HEK293 (cell line): ENCODE measurements around the gene TNP2.
A peak's percentile ranks its signal among the peaks of the same experiment; 100 is the strongest.

Experiments used
- BCL6B ChIP-seq: fragments of 450-650 bp; formaldehyde crosslinking; IDR thresholded peaks from 2 replicates; pipeline ENCODE4 v1.5.1; 2017; ENCODE audit warnings: missing biosample characterization, missing genetic modification characterization
- HOXD13 ChIP-seq: sonication (generic); formaldehyde crosslinking; IDR thresholded peaks from 2 replicates; pipeline ENCODE4 v1.8.0; 2022; ENCODE audit warnings: missing genetic modification reagents, borderline replicate concordance
- INSM2 ChIP-seq: fragments of 450-650 bp; formaldehyde crosslinking; IDR thresholded peaks from 2 replicates; pipeline ENCODE4 v1.5.1; 2016; ENCODE audit warnings: missing biosample characterization, missing genetic modification characterization
- KLF1 ChIP-seq: fragments of 450-650 bp; formaldehyde crosslinking; IDR thresholded peaks from 2 replicates; pipeline ENCODE4 v1.5.1; 2016; ENCODE audit warnings: missing biosample characterization, missing genetic modification characterization
- KLF16 ChIP-seq: fragments of 450-650 bp; formaldehyde crosslinking; IDR thresholded peaks from 2 replicates; pipeline ENCODE4 v1.5.1; 2017; ENCODE audit warnings: missing biosample characterization, missing genetic modification characterization
- PATZ1 ChIP-seq: fragments of 450-650 bp; formaldehyde crosslinking; IDR thresholded peaks from 2 replicates; pipeline ENCODE4 v1.5.1; 2016; ENCODE audit warnings: missing biosample characterization, missing genetic modification characterization
- RBAK ChIP-seq: fragments of 450-650 bp; formaldehyde crosslinking; IDR thresholded peaks from 2 replicates; pipeline ENCODE4 v1.5.1; 2016; ENCODE audit warnings: missing biosample characterization, missing genetic modification characterization
- SALL2 ChIP-seq: fragments of 450-650 bp; formaldehyde crosslinking; IDR thresholded peaks from 2 replicates; pipeline ENCODE4 v1.5.0; 2017; ENCODE audit warnings: missing biosample characterization, mild to moderate bottlenecking, missing genetic modification characterization, borderline replicate concordance
- SCRT2 ChIP-seq: fragments of 450-650 bp; formaldehyde crosslinking; IDR thresholded peaks from 2 replicates; pipeline ENCODE4 v1.5.1; 2016; ENCODE audit warnings: missing biosample characterization, missing genetic modification characterization
- ZNF140 ChIP-seq: fragments of 450-650 bp; formaldehyde crosslinking; IDR thresholded peaks from 2 replicates; pipeline ENCODE4 v1.5.1; 2016; ENCODE audit warnings: missing biosample characterization, missing genetic modification characterization
- ZNF16 ChIP-seq: fragments of 450-650 bp; formaldehyde crosslinking; IDR thresholded peaks from 2 replicates; pipeline ENCODE4 v1.5.1; 2016; ENCODE audit warnings: low read depth, missing biosample characterization, missing genetic modification characterization
- ZNF23 ChIP-seq: fragments of 450-650 bp; formaldehyde crosslinking; IDR thresholded peaks from 2 replicates; pipeline ENCODE4 v1.5.1; 2016; ENCODE audit warnings: missing biosample characterization, missing genetic modification characterization, borderline replicate concordance
- ZNF24 ChIP-seq: fragments of 450-650 bp; formaldehyde crosslinking; IDR thresholded peaks from 2 replicates; pipeline ENCODE4 v1.5.1; 2016; ENCODE audit warnings: missing biosample characterization, missing genetic modification characterization
- ZNF248 ChIP-seq: fragments of 450-650 bp; formaldehyde crosslinking; IDR thresholded peaks from 2 replicates; pipeline ENCODE4 v1.5.1; 2017; ENCODE audit warnings: missing biosample characterization, missing genetic modification characterization
- ZNF274 ChIP-seq, 2 experiments: fragments of 200-500 bp in 1 of 2; fragments of 450-650 bp in 1 of 2; sonication (Bioruptor generic) in 1 of 2; formaldehyde crosslinking in 1 of 2; IDR thresholded peaks; 2 replicates each; pipeline versions ENCODE4 v1.5.1 to v1.6.1; 2014 to 2016; ENCODE audit warnings: borderline replicate concordance in 1 of 2, inconsistent platforms in 1 of 2, low read length in 1 of 2, missing biosample characterization in 1 of 2, missing genetic modification characterization in 1 of 2
- ZNF311 ChIP-seq: fragments of 450-650 bp; formaldehyde crosslinking; IDR thresholded peaks from 2 replicates; pipeline ENCODE4 v1.5.1; 2017; ENCODE audit warnings: missing biosample characterization, missing genetic modification characterization, borderline replicate concordance
- ZNF366 ChIP-seq: fragments of 450-650 bp; formaldehyde crosslinking; conservative IDR thresholded peaks from 2 replicates; pipeline ENCODE4 v1.5.1; 2016; ENCODE audit warnings: missing biosample characterization, missing genetic modification characterization
- ZNF391 ChIP-seq: fragments of 450-650 bp; formaldehyde crosslinking; IDR thresholded peaks from 2 replicates; pipeline ENCODE4 v1.5.1; 2016; ENCODE audit warnings: low read depth, missing biosample characterization, missing genetic modification characterization, borderline replicate concordance
- ZNF416 ChIP-seq: fragments of 450-650 bp; formaldehyde crosslinking; IDR thresholded peaks from 2 replicates; pipeline ENCODE4 v1.5.1; 2016; ENCODE audit warnings: missing biosample characterization, missing genetic modification characterization
- ZNF433 ChIP-seq: fragments of 450-650 bp; formaldehyde crosslinking; IDR thresholded peaks from 2 replicates; pipeline ENCODE4 v1.5.1; 2016; ENCODE audit warnings: missing biosample characterization, missing genetic modification characterization, low read depth
- ZNF530 ChIP-seq: fragments of 450-650 bp; formaldehyde crosslinking; IDR thresholded peaks from 2 replicates; pipeline ENCODE4 v1.5.1; 2016; ENCODE audit warnings: low read depth, missing biosample characterization, missing genetic modification characterization
- ZNF561 ChIP-seq: fragments of 450-650 bp; IDR thresholded peaks from 2 replicates; pipeline ENCODE4 v1.5.1; 2018; ENCODE audit warnings: missing biosample characterization, missing genetic modification characterization, borderline replicate concordance
- ZNF792 ChIP-seq: fragments of 450-650 bp; formaldehyde crosslinking; IDR thresholded peaks from 2 replicates; pipeline ENCODE4 v1.5.1; 2016; ENCODE audit warnings: missing biosample characterization, missing genetic modification characterization
- ZSCAN30 ChIP-seq: fragments of 450-650 bp; IDR thresholded peaks from 2 replicates; pipeline ENCODE4 v1.5.1; 2018; ENCODE audit warnings: missing biosample characterization, mild to moderate bottlenecking, missing genetic modification characterization, moderate library complexity
- TF ChIP-seq, protein P1 (sequence below): fragments of 450-650 bp; formaldehyde crosslinking; IDR thresholded peaks from 2 replicates; pipeline ENCODE4 v1.5.1; 2016; ENCODE audit warnings: missing biosample characterization, missing genetic modification characterization
- TF ChIP-seq, protein P2 (sequence below): fragments of 450-650 bp; formaldehyde crosslinking; IDR thresholded peaks from 2 replicates; pipeline ENCODE4 v1.5.1; 2017; ENCODE audit warnings: missing biosample characterization, missing genetic modification characterization
- TF ChIP-seq, protein P3 (sequence below): IDR thresholded peaks from 2 replicates; pipeline ENCODE4 v1.6.1; 2011; ENCODE audit warnings: mild to moderate bottlenecking, low read depth, low read length, borderline replicate concordance
- TF ChIP-seq, protein P4 (sequence below): fragments of 450-650 bp; formaldehyde crosslinking; IDR thresholded peaks from 2 replicates; pipeline ENCODE4 v1.5.1; 2017; ENCODE audit warnings: missing biosample characterization, missing genetic modification characterization

The TNP2 gene

DNA sequence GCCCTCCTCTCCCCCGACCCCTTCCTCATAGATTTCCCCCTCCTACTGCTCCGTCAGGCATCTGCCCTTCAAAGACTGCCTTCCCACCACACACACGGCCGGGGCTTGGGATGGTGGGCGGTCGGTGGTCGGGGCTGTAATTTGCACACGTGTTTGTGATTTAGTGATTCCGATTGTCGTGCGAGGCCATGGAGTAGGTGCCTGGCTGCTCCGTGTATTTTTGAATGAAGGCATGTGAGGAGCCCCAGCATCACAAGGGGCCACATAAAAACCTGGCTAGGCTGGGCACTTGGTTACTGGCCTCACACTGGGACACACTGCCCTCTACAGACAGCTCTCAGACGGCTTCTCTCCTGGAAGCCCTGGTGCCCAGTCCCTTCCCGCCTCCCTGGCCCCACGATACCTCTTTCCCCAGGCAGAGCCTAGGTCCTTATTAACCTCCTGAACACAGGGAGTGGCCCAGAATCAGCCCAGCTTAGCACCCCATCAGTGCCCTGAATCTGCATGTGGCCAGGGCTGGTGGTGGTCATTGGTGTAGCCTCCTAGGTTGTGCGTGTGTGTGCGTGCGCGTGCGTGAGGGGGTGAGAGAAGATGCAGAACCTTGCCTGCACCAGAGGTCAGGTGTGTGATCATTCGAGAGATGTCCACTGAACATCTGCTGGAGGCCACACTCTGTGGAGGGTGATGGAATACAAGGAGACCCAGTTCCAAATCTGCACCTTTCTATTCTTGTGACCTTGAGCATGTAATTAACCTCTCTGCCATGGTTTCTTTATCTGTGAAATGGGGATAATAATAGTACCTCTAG lies 11.8 kb downstream of the TNP2 start (continued):
- TF ChIP-seq SCRT2 (tag by site-specific recombination) (no peak), ZNF561 (tag by site-specific recombination) (peak; percentile 30; the same call in 1 of the 2 replicates), ZSCAN30 (tag by site-specific recombination) (peak; percentile 65; the same call in 1 of the 2 replicates), ZNF274 (IDR thresholded peaks at IDR 0.05; ENCODE audit: low read length) (no peak), ZNF274 (tag by site-specific recombination; IDR thresholded peaks at IDR 0.05; ENCODE audit: borderline replicate concordance) (no peak), PATZ1 (tag by site-specific recombination) (peak; percentile 14; the same call in 1 of the 2 replicates), ZNF248 (tag by site-specific recombination) (no peak), SALL2 (tag by site-specific recombination) (no peak), ZNF792 (tag by site-specific recombination) (no peak), KLF1 (tag by site-specific recombination) (no peak), ZNF140 (tag by site-specific recombination) (no peak), HOXD13 (CRISPR knock-in tag) (no peak), ZNF24 (tag by site-specific recombination) (peak; percentile 37; the same call in 1 of the 2 replicates), ZNF530 (no peak), KLF16 (tag by site-specific recombination) (no peak), ZNF311 (tag by site-specific recombination) (no peak), ZNF416 (no peak), INSM2 (tag by site-specific recombination) (no peak), ZNF23 (tag by site-specific recombination) (no peak), RBAK (tag by site-specific recombination) (no peak), BCL6B (no peak), ZNF366 (tag by site-specific recombination) (0 out of 2 replicates have a peak, but pooled peaks have one; percentile 19), ZNF433 (tag by site-specific recombination) (no peak), ZNF391 (tag by site-specific recombination) (no peak), ZNF16 (tag by site-specific recombination) (no peak)
- TF ChIP-seq, protein P1, sequence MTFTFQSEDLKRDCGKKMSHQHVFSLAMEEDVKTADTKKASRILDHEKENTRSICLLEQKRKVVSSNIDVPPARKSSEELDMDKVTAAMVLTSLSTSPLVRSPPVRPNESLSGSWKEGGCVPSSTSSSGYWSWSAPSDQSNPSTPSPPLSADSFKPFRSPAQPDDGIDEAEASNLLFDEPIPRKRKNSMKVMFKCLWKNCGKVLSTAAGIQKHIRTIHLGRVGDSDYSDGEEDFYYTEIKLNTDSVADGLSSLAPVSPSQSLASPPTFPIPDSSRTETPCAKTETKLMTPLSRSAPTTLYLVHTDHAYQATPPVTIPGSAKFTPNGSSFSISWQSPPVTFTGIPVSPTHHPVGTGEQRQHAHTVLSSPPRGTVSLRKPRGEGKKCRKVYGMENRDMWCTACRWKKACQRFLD, result no peak
- TF ChIP-seq, protein P2, sequence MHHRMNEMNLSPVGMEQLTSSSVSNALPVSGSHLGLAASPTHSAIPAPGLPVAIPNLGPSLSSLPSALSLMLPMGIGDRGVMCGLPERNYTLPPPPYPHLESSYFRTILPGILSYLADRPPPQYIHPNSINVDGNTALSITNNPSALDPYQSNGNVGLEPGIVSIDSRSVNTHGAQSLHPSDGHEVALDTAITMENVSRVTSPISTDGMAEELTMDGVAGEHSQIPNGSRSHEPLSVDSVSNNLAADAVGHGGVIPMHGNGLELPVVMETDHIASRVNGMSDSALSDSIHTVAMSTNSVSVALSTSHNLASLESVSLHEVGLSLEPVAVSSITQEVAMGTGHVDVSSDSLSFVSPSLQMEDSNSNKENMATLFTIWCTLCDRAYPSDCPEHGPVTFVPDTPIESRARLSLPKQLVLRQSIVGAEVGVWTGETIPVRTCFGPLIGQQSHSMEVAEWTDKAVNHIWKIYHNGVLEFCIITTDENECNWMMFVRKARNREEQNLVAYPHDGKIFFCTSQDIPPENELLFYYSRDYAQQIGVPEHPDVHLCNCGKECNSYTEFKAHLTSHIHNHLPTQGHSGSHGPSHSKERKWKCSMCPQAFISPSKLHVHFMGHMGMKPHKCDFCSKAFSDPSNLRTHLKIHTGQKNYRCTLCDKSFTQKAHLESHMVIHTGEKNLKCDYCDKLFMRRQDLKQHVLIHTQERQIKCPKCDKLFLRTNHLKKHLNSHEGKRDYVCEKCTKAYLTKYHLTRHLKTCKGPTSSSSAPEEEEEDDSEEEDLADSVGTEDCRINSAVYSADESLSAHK, result no peak
- TF ChIP-seq, protein P3, sequence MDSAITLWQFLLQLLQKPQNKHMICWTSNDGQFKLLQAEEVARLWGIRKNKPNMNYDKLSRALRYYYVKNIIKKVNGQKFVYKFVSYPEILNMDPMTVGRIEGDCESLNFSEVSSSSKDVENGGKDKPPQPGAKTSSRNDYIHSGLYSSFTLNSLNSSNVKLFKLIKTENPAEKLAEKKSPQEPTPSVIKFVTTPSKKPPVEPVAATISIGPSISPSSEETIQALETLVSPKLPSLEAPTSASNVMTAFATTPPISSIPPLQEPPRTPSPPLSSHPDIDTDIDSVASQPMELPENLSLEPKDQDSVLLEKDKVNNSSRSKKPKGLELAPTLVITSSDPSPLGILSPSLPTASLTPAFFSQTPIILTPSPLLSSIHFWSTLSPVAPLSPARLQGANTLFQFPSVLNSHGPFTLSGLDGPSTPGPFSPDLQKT, result no peak
- TF ChIP-seq, protein P4, sequence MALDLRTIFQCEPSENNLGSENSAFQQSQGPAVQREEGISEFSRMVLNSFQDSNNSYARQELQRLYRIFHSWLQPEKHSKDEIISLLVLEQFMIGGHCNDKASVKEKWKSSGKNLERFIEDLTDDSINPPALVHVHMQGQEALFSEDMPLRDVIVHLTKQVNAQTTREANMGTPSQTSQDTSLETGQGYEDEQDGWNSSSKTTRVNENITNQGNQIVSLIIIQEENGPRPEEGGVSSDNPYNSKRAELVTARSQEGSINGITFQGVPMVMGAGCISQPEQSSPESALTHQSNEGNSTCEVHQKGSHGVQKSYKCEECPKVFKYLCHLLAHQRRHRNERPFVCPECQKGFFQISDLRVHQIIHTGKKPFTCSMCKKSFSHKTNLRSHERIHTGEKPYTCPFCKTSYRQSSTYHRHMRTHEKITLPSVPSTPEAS (tag by site-specific recombination), result no peak
